Activated CD4-positive, CD25-positive, alpha-beta regulatory T cell treated with anti-CD3 and anti-CD28 coated beads, Interleukin-2, amount 50 U/mL, for 72 hours (primary cell): ENCODE data around the gene OR4K14.
"Not testable (repeated sequence)": the region's sequence is repeated elsewhere in the genome, so short reads cannot be mapped to it uniquely, and the experiment has no call there.

ENCODE experiments used
- DNase-seq: peaks from one replicate; pipeline ENCODE4 v3.0.0; 2021

OR4K14 gene, protein sequence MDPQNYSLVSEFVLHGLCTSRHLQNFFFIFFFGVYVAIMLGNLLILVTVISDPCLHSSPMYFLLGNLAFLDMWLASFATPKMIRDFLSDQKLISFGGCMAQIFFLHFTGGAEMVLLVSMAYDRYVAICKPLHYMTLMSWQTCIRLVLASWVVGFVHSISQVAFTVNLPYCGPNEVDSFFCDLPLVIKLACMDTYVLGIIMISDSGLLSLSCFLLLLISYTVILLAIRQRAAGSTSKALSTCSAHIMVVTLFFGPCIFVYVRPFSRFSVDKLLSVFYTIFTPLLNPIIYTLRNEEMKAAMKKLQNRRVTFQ

DNA sequence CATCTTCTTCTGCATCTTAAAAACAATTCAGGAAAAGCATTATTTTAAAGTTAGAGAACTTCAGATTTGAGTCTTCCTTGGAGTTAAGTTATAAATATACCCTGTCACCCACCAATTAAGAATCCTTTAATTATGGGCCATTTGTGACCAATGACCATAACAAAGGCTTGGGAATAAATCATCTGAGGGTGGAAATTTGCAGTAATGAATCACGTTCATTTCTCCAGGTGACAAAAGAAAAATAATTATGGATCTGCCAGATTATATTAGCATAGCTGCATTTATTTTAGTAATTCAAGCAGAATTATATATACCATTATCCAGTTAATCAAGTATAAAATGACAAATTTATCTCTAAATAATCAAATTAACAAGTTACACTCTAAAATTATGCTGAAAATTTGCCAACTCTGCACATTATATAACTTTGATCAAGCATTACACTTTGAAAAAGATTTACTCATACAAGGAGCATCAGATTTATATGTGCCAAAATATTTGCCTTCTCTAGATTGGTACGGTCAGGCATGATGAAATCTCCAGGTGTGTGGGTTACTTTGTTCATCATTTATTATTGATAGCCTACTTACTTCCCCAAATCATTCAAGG lies at the start of gene OR4K14:
TSS of gene OR4K14 (minus strand) at position 51 of the 609 bp plus-strand sequence. CDS start 4,114 bp downstream, outside the sequence.
- DNase-seq, result no peak

DNA sequence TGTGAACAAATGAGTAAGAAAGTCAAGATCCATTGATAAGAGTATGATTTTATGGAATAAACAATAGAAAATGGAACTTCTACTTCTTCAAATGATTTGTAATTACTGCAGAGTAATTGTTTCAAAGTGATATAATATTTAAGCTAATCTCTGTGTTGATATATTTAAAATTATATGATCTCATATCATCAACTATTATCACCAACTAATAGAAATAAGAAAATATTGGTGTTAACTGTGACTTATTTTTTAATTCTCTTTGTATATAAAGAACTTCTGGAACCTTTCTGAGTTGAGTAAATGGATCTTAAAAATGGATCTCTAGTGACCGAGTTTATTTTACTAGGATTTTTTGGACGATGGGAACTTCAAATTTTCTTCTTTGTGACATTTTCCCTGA lies 40.6 kb upstream of the OR4K14 start, which contains the start of gene OR4L1:
TSS of gene OR4L1 (plus strand) at position 301 of the 400 bp plus-strand sequence. CDS start at position 301, 0 bp downstream.
- DNase-seq, result no peak

DNA sequence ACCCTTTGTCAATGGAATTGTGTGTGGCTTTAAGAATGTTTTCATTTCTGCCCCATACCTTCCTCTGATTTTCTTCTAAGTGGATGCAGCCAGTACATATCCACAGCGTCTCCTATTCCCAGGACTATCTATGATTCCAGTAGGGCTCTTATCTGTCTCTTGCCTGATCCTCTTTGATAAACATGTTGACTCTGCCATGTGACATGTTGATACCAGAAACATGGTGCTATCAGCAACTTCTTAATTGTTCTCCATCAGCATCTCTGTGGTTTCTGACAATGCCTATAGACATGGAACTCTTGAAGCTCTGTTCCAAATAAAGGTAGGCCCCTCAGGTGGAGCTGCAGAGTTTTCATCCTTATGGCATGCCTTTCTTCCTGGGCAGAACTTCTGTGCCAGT lies 29.1 kb upstream of the OR4K14 start:
- no peak for DNase-seq

DNA sequence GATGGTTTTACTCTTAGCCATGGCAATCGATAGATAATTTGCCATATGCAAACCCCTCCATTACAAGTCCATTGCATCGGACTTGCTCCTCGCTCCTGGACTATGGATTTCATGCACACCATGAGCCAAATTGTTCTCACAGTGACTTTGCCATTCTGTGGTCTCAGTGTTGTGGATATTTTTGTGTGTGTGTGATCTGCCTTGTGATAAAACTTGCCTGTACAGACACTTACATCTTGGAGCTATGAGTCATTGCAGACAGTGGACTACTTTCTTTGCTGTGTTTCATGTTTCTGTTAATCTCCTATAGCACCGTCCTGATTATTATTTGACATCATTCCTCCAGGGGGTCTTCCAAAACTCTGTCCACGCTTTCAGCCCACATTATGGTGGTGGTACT lies 25.1 kb upstream of the OR4K14 start:
- no peak for DNase-seq

DNA sequence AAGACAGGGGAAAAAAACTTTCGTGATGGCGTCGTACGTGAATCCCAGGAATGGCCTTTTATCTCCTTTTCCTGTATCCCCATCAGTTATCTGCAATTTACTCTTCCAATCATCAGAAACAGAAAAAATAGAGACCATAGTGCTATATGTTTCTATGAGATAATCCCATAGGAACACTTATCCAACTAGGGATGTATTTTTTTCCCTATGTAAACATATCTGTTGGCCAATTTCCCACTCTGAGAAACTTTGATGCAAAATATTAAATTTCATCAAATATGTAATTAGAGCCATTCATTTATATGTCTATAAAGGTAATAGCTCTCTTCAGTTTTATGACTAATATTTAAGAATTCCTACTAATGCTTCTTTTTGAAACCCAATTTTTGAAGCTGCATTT lies 16.8 kb upstream of the OR4K14 start, which contains the start of gene OR4K13:
TSS of gene OR4K13 (minus strand) at position 101 of the 400 bp plus-strand sequence. CDS start 1,280 bp downstream, outside the sequence.
- no peak for DNase-seq

DNA sequence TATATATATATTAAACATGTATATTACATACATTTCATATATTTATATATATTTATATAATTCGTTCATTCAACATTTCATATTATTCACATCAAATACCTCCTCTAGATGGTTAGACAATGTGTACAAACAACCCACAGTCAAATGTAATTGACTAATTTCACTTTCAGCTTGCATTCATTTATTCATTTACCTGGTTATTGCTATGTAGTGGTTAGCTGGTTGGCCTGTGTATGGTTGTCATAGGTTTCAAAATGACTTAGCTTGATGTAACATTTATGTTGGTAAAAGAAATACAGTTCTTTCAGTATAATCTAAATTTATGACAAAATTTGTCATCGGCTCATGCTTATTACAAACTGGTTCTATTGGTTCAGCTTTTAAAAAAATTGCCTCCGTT lies 16.3 kb upstream of the OR4K14 start:
- no peak for DNase-seq

DNA sequence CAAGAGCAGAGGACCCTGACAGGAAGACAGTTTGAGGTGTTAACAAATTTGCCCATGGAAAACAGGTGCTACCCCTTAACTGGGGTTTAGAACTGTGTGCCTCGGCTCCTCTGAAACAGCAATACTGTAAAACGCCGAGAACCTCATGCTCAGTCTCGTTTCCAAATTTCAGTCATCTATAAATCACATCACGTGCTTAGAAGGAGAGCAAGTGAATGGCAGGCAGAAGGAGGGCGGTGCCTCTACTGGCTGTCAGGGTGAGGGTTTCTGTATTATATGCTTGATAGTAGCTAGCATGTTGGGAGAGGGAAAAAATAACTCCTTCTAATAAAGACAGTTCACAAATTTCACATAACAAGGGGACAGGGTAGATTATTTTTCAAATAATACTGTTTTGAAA lies 12.0 kb upstream of the OR4K14 start:
- DNase-seq, result no peak

DNA sequence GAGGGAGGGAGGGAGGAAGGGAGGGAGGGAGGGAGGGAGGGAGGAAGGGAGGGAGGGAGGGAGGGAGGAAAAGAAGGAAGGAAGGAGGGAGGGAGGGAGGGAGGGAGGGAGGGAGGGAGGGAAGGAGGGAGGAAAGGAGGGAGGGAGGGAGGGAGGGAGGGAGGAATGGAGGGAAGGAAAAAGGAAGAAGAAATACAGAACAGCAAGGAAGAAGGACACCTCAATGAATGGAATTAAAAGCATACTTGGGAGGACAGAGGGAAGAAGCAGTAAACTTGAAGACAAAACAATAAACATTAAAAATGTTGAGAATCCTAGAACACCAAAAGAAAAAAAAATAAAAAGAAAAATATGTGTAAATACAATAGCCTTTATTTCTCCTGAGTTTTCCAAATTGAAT lies 11.0 kb downstream of the OR4K14 start:
- DNase-seq, result no peak

DNA sequence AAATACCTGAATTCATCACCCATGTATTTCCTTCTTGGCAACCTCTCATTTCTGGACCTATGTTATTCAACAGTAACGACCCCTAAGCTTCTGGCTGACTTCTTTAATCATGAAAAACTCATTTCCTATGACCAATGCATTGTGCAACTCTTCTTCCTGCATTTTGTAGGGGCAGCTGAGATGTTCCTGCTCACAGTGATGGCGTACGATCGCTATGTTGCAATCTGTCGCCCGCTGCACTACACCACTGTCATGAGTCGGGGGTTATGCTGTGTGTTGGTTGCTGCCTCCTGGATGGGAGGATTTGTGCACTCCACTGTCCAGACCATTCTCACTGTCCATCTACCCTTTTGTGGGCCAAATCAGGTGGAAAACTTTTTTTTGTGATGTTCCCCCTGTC lies 16.8 kb downstream of the OR4K14 start:
- DNase-seq, result no peak

DNA sequence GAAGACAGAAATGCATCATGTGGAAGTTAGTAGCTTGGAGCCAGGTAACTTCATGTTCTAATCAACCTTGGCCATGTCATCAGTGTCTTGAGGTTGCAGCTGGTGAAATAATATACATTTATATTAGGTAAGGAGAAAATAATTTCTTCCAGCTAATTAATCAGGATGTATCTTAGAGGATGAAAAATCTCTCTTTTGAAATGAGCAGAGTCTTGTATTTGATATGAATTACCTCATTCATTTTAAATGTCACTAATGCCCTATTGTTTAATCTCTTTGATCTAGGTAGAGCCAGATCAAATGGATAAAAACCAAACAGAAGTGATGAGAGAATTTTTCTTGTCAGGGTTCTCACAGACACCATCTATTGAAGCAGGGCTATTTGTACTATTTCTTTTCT lies 17.2 kb downstream of the OR4K14 start, which contains the start of gene OR4Q2:
TSS of gene OR4Q2 (plus strand) at position 301 of the 400 bp plus-strand sequence.
- DNase-seq, result no peak

DNA sequence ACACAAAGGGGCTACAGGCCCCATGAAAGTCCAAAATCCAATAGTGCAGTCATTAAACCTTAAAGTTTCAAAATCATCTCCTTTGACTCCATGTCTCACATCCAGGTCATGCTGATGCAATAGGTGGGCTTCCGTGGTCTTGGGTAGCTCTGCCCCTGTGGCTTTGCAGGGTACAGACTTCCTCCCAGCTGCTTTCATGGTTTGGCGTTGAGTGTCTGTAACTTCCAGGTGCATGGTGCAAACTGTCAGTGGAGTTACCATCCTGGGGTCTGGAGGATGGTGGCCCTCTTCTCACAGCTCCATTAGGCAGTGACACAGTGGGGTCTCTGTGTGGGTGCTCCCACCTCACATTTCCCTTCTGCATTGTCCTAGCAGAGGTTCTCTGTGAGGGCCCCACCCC lies 25.7 kb downstream of the OR4K14 start:
- no peak for DNase-seq

DNA sequence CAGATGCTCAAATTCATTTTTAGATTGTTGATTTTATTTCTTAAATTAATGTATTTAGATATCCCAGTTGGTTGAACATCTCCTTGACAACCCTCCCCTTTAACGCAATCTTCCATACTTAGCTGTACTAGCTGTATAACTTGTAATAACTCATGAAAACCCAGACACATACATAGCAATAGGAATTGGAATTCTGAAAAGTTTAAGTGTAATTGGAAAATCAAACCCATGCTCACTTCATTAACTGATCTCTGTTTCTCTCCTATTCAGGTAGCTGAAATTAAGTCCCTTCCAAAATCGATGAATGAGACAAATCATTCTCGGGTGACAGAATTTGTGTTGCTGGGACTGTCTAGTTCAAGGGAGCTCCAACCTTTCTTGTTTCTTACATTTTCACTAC lies 43.8 kb downstream of the OR4K14 start, which contains the start of gene OR4K15:
TSS of gene OR4K15 (plus strand) at position 301 of the 400 bp plus-strand sequence. CDS start at position 301, 0 bp downstream.
- DNase-seq, result no peak

DNA sequence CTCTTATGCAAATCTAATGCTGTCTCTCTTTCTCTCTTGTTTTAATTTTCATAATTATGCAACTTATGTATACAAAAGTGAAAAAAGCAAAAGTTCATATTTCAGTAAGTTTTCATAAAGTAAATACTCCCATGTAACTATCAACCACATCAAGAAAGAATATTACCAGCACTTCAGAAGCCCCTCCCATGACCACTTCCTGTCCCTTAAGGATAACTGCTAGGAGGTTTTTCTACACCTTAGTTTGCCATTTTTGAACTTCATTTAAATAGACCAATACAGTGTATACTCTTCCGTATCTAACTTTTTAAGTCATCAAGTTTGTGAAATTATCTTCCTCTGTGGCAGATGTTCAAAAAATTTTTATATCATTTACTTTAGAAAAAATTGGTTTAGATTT lies 44.3 kb downstream of the OR4K14 start:
- no peak for DNase-seq

DNA sequence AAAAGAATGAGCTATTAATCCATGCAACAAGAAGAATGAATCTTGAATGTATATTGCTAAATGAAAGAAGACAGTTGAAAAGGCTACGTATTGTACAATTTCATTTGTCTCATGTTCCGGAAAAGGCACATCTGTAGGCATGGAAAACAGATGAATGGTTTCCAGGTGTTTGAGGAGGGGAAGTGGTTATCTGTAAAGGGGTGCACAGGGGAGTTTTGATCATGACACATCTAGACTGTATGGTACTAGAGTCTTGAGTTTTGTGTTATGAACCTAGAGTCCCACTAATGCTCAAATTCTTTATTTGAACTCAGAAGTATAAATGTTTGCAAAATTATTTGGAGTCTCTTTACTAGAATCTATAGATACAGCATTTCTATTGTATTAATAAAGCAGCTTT lies 49.4 kb downstream of the OR4K14 start:
- DNase-seq, result not testable (repeated sequence)
